ENCODE data around the gene REST.

GRCh38 chr4:56870946-56871345 lies 36.8 kb upstream of the REST start:
- no peak for TF ChIP-seq CTCF (IDR thresholded peaks at IDR 0.05 in 8 of 11, conservative IDR thresholded peaks at IDR 0.05 in 3 of 11)
- TF ChIP-seq POLR2AphosphoS5 (IDR thresholded peaks at IDR 0.05) = no peak

All from spleen (tissue), 7 donors.